HG02588 (cell line): ENCODE results near the gene PACSIN1.

Source experiments
- ATAC-seq: cut with Tn5 transposase; IDR thresholded peaks from one replicate; pipeline ENCODE4 v1.9.1; 2021; ENCODE audit warnings: mild to moderate bottlenecking, moderate library complexity; ENCODE audit not compliant: unreplicated experiment

PACSIN1 gene

GRCh38 chr6:34560366-34561226 is 94.7 kb downstream of the PACSIN1 start:
- no peak for ATAC-seq

GRCh38 chr6:34561227-34561530 is 95.3 kb downstream of the PACSIN1 start:
- no peak for ATAC-seq

GRCh38 chr6:34562350-34562749 is 96.5 kb downstream of the PACSIN1 start:
- no peak for ATAC-seq

GRCh38 chr6:34562861-34563512 is 97.1 kb downstream of the PACSIN1 start:
- no peak for ATAC-seq

- ATAC-seq: no peak
These were observed 97.6 kb downstream of the PACSIN1 start for GRCh38 chr6:34563513-34563870.

- ATAC-seq: no peak
These were observed 98.3 kb downstream of the PACSIN1 start for GRCh38 chr6:34564181-34564580.

- no peak for ATAC-seq
These were observed 99.9 kb downstream of the PACSIN1 start for GRCh38 chr6:34565722-34566137.

- ATAC-seq: no peak
These were observed 101.1 kb downstream of the PACSIN1 start for GRCh38 chr6:34566830-34567546.

GRCh38 chr6:34568341-34569201 is 102.7 kb downstream of the PACSIN1 start:
- no peak for ATAC-seq

- ATAC-seq: no peak
These were observed 103.6 kb downstream of the PACSIN1 start for GRCh38 chr6:34569361-34569973.

GRCh38 chr6:34570066-34570833 is 104.4 kb downstream of the PACSIN1 start:
- ATAC-seq: no peak

- ATAC-seq: no peak
These were observed 105.5 kb downstream of the PACSIN1 start for GRCh38 chr6:34571388-34571787.

- ATAC-seq: no peak
These were observed 106.1 kb downstream of the PACSIN1 start for GRCh38 chr6:34572021-34572420.

- no peak for ATAC-seq
These were observed 106.7 kb downstream of the PACSIN1 start for GRCh38 chr6:34572585-34572984.

GRCh38 chr6:34573567-34574183 is 107.8 kb downstream of the PACSIN1 start:
- ATAC-seq: no peak

- ATAC-seq: no peak
These were observed 108.9 kb downstream of the PACSIN1 start for GRCh38 chr6:34574647-34575293.

GRCh38 chr6:34575326-34575725 is 109.5 kb downstream of the PACSIN1 start:
- no peak for ATAC-seq

- ATAC-seq: no peak
These were observed 110.5 kb downstream of the PACSIN1 start for GRCh38 chr6:34576286-34576955.
